HG02678 (cell line): ENCODE results near the gene PSMG3.

Experiments
- ATAC-seq: cut with Tn5 transposase; IDR thresholded peaks from one replicate; pipeline ENCODE4 v1.9.1; 2021; ENCODE audit warnings: mild to moderate bottlenecking, moderate library complexity; ENCODE audit not compliant: unreplicated experiment

Gene PSMG3

DNA sequence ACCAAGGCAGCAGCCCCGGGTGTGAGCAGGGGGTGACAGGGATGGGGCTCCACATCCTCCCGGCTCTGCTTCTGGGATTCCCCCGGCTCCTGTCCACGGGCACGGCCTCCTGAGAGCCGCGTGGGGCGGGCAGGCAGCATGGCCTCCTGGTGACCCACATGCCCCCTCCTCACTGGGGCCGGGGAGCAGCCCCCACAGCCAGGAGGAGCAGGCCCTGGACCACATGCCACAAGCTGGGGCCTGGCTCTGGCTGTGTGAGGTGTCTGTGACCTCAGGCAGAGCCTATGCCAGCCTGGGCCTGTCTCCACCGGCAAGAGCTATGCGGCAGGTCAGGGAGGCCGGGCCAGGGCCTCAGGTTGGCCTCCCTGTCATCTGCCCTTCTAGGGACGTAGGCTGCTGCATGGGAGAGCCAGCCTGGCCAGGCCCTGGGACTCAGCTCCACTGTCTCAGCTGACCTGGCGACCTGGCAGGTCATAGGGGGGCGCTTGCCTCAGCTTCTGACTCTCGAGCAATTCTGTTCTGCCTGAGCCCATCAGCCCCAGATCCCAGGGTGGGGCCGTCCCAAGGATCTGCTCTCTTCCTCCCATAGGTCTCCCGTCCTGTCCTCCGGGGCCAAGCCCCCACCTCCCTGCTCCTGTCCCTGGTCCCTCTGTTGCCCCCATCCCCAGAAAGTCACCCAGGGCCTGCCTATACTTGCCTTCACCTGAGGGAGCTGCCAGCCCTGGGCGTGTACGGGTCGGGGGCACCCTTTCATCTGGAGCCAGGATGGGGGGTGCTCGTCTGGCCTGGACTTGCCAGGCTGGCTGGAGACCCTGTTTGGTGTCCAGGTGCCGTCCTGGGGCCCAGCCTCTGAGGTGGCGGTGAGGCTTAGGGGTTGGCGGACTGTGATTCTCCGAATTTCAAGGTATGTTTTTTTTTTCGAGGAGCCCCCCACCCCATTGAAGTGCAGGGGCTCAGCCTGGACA is 9.9 kb downstream of the PSMG3 start:
- no peak for ATAC-seq

DNA sequence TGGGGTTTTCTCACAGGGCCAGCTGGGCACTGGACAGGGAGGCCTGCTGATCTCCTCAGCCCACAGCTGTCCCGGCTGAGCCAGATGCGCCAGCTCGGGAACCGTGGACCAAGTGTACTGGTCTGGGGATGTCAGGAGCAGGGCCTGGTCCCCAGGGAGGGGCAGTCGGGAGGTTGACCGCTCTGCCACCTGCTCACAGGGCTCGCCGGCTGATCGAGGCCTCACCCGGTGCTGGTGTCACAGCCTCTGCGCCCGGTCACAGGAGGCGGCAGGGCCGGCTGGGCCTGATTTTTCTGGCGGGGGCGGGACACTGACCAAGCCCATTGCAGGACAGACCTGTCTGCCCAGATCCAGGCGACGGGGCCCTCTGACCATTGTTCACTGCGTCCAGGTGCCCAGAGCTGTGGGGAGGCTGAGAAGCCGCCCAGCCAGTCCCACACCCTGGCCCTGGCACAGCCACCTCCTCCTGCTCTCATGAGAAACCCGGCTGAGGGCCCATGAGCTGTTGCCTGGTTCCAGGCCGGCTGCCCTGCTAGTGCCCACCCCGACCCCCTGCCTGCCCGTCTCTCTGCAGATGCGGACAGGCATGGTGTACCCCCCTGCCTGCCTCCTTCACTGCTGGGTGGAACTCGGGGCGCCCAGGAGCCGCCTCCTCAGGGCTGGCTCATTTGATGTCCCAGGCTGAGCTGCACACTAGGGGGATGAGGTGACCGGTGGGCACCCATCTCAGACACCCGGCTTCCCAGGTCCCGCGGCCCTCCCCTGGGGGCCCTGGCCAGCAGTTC is 10.8 kb downstream of the PSMG3 start:
- no peak for ATAC-seq

DNA sequence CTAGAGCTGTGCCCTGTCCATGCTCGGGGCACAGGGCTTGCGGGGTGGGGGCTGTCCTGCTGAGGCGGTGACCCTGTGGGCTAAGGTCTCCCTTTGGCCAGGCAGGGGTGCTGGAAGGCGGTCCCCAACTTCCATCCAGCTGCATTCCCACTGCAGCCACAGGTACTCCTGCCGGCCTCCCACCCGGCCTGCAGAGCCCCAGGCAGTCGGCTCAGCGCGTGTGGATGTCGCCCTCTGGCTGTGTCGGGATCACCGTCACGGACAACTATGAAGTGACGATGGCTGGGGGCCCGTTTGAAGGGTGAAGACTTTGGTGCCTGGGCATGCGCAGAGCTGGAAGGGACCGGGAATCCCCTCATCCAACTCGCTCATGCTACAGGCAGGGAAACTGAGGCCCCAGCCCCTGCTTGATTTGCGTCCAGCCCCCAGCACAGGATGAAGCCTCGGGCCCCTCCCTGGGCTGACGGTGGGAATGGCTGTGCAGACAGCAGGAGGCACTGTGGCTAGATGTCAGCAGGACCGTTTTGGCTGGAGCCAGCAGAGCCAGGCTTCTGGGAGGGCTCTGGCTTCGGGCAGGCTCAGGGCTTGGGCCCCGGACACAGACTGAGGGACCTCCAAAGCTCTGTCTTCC is 11.5 kb downstream of the PSMG3 start:
- no peak for ATAC-seq

DNA sequence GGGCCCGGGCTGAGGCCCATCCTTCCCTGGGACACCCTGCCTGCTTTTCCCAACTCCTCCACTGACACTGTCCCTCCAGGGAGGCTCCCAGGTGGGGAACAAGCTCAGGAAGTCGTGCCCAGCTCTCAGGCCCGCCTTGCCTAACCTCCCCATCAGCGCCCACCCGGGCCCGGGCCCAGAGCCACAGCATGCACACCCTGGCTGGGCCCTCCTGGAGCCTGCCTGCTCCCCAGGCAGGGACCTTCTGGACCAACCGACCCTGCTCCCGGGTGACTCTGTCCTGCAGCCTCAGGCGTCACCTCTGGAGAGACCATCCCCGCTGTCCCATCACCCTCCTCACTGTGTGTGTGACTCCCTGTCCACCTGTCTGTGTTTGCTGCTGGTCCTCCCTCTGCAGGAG is 12.1 kb downstream of the PSMG3 start:
- ATAC-seq, result no peak

DNA sequence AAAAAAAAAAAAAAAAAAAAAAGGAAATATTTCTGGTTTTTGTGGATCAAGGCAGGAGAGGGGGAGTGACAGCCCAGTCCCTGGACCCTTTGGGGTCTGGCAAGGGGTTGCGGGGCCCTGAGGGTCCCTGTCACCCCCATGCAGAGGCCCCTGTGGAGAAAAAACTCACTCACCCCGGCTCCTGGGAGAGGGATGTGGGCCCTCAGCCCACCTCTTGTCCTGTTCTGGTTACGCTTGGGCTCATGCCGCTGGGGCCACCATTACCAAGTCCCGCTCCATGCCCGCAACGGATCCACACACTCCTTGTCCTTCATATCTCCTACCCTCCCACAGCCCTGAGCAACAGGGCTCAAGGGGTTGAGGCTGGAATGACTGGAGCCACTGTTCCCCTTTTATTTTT is 12.8 kb downstream of the PSMG3 start:
- ATAC-seq, result no peak

DNA sequence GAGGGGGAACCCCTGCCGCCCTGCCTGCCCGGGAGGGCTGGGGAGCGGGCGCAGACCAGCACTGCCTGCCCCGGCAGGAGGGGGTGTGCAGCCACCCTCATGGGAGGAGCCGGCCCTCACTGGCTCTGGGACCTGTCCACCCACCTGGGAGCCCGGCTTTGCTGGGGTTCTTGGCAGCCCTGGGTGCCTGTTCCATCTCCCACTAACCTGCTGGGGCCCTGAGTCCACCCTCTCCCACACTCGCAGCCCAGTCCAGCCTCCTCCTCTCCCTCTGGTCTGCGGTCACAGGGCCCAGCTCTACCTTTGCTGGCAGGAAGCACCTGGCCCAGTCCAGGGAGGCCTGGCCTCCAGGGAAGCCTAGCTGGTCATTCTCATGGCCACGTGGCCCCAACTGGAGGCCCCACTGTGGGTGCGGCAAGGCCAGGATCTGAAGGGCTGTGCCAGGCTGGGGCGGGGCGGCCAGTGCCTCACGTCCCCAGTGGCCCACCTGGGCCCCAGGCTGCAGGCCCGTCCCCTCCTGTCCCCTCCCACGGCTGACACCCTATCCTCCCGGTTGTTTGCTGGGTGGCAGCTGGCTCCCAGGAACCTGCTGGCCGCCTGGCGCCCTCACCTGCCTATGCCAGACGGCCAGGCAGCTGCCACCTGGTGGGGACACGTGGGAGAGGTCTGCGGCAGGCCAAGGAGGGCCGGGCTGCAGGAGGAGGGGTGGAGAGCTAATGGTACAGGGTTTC is 13.9 kb downstream of the PSMG3 start, which contains the start of gene TMEM184A:
Gene TMEM184A (minus strand): TSS at position 393 of the 731 bp plus-strand sequence. CDS start 721 bp downstream, outside the sequence.
- no peak for ATAC-seq

DNA sequence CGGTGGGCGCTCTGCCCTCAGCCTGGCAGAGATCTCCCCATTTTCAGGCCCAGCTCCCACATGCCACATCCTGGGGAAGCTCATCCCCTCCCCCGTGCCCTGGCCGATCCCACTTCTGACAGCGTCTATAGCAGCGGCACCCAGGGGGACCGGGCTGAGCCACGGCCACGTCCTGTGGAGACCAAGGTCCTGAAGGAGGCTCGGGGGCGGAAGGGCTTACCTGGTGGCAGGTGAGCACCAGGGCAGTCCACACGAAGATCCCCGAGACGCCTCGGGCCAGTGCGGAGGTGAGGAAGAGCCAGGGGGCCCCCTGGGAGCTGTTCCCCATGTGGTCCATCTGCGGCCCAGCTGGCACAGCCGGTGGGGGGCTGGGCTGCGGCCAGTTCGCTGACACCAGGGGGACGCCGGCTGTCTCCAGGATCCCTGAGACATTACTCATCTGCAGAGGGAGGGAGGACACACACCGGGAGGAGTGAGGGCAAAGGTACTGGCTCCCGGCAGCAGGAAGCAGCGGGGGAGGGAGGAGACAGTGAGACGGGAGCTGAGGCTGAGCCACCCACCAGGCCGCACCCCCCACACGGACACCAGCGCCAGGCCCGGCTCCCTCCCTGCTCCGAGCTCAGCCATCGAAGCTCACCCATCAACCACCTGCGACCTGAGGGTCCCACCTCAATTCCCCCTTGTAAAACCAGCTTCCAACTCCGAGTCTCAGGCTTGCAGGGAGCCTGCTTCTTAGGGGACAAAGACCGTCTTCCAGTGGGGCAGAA is 14.6 kb downstream of the PSMG3 start:
- no peak for ATAC-seq

DNA sequence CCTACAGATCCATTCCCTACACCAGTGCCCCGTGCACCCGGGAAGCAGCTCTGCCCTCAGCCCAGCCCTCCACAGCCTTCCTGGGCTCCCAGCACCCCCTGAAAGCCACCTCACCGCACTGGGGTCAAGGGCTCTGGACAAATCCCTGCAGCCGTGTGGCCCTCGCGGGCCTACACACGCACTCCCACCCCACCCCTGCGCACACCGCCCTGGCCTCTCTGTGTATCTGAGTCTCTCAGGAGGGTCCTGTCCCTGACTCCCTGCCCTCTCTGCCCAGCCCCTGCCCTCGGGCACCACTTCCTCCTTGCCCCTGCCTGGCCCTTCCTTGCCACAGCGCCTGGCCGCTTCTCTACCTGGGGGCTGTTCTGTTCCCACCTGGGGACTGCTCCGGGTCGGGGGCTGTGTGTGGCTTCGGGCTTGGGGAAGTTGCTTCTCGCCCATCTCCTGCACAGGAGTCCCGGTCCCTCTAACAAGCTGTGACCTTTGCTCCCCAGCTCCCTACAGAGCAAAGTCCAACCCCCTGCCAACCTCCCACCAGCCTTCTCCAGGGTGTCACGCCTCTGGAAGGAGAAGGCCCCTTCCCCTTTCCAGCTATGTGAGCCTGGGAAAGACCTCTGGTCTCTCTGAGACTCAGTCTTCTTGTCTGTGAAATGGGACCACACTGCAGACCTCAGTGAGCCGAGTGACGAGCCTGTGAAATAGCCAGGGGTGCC is 15.3 kb downstream of the PSMG3 start:
- no peak for ATAC-seq

DNA sequence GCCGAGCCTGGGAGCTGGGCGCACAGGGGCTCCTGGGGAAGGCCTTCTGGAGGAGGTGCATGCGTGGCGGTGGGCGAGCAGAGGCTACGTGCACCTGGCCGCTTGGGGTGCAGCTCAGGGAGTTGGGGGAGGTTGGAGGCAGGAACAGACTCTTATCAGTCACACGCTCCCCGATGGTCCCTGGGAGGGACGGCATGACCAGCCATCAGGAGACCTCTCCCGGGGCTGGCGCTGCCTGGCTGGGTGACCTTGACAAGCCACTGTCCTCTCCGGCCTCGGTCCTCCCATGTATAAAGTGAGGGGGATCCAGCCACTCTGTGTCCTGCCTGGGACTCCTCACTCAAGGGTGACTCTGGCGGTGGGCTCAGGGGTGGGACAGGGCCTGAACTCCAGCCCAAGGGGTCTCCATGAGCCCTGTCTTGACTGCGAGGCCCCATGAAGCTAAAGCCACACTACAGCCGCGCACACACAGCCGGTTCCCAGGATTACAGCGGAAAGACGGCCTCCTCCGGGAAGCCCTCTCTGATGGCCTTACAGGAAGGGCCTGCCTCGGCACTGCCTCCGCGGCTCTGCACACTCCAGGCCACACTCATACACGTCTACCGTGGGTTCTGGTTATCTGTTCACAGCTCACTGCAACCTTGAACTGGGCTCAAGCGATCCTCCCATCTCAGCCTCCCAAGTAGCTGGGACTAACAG is 16.2 kb downstream of the PSMG3 start:
- ATAC-seq, result no peak

DNA sequence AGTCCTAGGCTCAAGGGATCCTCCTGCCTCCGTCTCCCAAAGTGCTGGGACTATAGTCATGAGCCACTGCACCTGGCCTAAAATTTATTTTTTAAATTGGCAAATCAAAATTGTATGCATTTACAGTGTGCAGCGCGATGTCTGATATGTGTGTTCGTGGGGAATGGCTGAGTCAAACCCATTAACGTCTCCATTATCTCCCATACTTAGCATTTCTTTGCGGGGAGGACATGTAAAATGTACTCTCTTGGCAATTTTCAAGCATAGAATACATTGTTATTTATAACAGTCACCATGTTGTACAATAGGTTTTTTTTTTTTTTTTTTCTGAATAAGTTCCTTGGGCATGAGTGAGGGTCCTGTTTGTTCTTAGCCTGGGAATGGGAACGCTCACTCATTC is 17.6 kb downstream of the PSMG3 start:
- no peak for ATAC-seq

DNA sequence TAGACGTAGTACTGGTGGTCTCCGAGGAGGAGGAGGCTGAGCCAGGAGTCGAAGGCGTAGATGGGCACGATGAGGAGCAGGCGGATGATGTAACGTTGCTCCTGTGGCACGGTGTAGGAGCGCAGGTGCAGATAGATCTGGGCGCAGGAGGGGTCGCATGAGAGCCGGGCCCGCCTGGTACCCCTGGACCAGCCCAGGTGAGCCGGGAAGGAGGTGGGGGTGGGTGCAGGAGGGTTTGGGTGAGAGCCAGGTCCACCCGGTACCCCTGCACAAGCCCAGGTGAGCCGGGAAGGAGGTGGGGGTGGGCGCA is 19.0 kb downstream of the PSMG3 start:
- no peak for ATAC-seq

DNA sequence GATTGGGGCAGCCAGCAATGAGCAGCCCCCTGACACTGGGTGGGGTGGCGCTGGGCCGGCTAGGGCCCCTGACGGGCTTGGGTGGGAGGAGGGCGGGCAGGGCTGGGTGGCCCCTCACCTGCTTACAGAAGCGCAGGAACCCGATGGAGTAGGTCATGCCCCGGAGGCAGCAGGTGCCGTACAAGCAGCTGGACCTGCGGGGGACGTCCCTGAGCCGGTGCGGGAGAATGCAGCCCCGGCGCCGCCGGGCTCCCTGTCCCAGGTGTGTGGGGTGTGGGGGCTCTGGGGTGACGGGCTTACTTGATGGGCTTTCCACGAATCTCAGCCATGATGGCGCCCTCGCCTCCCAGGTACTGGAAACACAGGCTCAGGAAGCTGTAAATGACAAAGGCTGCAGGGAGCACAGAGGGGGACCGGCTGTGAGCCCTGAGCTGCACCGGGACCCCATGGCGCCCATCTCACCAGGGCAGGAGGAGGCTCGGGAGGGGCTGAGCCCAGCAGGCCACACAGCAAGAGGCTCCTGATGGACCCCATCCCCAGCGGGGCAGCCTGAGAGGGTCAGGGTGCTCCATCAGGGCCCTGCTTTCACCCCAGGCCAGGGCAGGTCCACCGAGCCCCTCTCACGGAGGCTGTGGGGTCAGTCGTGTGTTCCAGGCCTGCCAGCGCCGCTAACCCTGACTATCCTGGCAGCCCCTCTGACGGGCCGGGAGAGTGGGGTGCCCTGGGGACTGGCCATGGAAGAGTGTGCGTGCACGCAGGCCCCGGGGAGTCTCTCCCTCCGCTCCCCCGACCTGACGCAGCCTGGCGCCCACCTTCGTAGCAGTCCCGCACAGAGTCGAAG is 19.6 kb downstream of the PSMG3 start:
- ATAC-seq, result no peak

DNA sequence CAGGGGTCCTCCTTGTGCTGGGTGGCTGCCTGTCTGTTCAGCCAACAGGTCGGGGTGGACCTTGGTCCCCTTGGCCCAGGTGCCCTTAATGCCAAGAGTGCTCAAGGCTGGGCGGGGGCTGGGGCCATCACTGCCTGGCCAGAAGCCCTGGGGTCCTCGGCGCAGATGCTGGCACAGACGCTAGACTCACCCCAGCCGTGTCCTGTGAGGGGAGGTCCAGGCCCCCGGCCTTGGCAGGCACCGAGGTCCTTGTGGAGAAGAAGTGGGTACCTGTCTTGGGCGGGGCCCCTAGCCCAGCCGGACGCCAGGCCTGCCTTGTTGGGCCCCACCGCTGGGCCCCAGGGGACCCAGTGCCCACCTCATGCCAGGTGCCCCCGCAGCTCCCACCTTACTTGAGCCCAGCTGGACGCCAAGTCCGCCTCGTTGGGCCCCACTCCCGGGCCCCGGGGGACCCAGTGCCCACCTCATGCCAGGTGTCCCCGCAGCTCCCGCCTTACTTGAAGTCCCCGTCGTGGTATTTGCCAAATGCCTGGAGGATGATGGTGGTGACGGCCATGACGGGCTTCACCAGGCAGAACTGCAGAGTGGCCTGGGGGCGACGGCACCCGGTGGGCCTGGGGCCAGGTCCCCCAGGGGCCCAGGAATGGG is 20.4 kb downstream of the PSMG3 start:
- ATAC-seq, result no peak

DNA sequence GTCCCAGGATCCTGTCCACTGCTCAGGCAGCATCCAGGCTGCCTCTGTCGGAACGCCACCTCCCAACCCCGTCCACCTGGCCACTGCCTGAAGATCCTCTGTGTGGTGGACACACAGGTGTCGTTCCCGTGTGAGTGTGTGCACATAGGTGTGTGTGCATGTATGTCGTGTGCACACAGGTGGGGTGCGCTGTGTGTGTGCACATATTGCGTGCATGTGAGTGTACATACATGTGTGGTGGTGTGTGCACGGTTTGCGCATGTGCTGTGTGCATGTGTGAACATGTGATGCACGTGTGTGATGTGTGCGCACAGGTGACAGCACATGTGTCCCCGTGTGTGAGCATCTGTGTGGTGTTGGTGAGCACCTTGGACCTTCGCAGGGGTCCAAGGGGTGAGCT is 20.9 kb downstream of the PSMG3 start:
- ATAC-seq, result no peak

DNA sequence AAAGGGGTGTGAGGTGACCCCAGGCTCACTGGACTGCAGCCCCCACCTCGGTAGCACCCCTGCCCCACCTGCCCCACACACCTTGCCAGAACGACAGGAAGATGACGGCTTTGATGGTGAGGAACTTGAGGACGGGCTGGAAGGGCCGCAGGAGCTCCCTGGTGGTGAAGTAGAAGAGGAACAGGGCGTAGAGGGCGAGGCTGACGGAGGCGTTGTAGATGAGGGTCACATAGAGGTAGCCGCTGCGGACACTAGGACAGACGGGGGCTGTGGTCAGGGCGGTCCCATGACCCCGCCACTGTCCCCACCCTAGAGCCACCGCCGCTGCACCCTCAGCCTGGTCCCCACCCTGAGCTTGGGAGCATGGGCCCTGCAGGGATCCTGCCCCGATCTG is 21.4 kb downstream of the PSMG3 start:
- ATAC-seq, result no peak

DNA sequence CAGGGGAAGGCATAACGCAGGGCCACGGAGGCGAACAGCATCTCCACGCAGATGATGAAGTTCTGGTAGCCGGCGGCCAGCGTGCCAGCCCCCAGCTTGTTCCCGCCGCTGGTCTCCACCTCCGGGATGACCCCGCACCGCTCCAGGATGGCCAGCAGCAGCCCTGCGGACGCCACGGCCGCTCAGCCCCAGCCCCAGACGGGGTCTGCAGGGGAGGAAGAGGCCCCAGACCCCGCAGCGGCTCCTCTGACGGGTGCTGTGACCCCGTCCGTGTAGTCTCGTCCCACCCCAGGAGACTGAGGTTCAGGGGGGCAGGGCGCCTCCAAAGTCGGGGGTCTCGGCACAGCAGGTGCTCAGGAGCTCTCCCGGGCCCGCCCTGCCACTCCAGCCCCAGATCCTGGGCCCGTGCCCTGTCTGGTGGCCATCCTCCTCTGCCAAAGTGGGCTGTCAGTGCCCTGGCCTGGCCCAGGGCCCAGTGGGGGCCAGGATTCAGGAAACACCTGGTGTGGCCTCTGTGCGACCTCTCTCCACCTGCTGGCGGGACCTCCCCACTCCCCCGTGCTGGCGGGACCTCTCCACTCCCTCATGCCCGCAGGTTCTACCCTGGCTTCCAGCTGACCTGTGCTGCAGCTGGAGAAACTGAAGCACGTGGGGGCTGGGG is 21.9 kb downstream of the PSMG3 start:
- no peak for ATAC-seq
